SIG-M5 treated with dmso at 0.1 percent for 504 hours (cell line): Measurements from ENCODE around the gene PTPRN.
"Not testable (repeated sequence)": the region's sequence is repeated elsewhere in the genome, so short reads cannot be mapped to it uniquely, and the experiment has no call there.

ENCODE experiments used
- DNase-seq: peaks from one replicate; lab custom pipeline; 2025; ENCODE audit not compliant: unreplicated experiment; lab: John Stamatoyannopoulos, UW

PTPRN gene

DNA sequence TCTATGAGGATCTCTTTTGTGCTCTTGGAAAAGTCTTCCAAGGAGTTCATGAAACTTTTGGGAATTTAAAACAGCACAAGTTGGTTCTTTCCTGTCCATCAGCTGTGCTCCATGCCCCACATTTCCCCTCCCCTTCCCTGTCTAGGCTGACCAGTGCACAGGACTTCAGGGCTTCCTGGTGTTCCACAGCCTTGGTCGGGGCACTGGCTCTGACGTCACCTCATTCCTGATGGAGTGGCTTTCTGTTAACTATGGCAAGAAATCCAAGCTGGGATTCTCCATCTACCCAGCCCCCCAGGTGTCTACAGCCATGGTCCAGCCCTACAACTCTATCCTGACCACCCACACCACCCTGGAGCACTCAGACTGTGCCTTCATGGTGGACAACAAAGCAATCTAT is 38.2 kb downstream of the PTPRN start:
- DNase-seq, result no peak

DNA sequence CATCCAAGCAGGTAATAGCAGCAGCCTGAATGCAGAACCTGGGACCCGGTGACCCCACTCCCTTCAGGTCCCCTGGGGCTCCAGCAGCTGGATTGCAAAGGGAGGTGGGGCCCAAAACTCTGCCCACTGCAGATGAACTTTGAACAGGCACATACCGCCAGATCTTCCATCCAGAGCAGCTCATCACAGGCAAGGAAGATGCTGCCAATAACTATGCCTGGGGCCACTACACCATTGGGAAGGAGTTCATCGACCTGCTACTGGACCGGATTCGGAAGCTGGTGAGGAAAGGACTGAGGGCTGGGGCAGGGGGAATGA is 39.2 kb downstream of the PTPRN start:
- DNase-seq, result no peak

DNA sequence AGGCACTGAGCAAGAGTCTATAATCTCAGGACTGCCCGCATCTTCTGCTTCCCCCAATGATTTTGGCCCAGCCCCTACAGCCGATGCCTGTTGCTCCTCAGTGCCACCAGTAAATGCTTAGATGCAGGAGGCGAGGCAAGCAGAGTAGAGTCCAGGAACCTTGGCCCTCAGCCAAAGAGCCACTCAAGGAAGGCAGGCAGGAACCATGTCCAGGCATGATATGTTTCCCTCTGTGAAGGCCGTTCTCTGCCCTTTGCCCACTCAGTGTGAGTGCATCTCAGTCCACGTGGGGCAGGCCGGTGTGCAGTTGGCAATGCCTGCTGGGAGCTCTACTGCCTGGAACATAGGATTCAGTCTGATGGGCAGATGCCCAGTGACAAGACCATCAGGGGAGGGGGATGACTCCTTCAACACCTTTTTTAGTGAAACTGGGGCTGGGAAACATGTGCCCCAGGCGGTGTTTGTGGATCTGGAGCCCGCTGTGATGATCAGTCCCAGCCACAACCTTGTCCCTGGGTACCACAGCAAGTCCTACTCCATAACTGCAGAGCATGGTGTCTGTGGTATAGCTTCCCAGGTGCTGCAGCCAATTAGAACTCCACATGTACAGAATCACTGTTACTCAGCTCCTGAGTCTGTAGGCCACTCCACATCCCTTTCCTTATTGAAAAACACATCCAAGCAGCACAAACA is 39.7 kb downstream of the PTPRN start:
- no peak for DNase-seq

DNA sequence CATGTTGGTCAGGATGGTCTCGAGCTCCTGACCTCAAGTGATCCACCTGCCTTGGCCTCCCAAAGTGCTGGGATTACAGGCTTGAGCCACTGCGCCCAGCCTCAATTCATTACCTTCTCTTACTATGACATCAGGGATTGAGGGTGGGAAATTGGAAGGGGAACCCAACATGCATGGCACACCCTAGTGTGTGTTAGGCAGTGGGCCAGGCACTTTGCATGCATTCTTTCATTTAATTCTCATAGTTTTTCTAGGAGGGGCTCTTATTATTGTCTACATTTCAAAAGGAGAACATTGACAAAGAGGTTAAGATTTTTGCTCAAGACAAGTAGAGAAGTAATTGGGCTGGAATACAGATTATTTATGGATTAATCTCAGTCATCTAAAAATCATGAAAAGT is 40.9 kb downstream of the PTPRN start:
- no peak for DNase-seq

DNA sequence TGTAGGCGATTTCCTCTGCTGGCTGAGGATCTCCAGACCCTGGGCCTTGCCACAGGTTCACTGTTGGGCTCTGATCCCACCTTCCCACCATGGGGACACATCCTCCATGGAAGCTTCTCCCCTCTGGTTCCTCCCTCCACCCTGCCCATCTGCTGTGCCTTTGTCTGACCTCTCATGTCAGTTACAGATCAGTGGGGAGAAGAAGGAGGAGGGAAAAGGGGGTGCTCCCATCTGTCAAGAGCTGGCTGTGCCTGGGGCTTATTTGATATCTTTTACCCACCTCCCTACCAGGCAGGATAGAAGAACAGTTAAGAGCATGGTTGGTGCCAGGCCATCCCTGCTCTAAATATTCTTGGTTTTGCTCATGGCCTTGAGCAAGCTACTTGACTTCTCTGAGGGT is 42.3 kb downstream of the PTPRN start:
- DNase-seq, result no peak

DNA sequence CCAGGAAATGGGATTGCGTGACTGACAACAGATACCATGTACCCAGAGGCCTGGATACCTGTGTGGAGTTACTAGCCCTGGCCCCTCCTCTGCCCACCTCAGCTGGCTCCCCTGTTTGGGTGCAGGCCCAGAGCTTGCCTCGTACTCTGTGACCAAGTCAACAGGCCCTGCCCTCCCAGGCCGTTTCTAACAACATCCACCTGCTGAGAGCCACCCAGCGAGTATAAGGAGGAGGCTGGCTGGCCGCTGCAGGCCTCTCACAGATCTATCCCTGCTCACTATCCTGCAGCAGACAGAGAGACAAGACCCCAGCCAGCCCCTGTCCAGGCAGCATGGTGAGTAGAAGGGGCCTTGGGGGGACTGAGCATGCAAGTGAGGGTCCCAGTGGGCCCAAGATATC is 43.0 kb downstream of the PTPRN start:
- DNase-seq, result no peak

- no peak for DNase-seq
Measured at GRCh38 chr2:219261024-219261855, 48.0 kb downstream of the PTPRN start.

DNA sequence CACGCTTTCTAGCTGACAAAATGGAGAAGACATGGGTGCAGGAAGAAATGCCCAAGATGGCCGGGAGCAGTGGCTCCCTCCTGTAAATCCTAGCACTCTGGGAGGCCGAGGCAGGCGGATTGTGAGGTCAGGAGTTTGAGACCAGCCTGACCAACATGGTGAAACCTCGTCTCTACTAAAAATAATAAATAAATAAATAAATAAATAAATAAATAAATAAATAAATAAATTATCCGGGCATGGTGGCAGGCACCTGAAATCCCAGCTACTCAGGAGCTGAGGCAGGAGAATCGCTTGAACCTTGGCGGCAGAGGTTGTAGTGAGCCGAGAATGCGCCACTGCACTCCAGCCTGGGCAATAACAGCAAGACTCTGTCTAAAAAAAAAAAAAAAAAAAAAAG is 50.3 kb downstream of the PTPRN start:
- DNase-seq, result not testable (repeated sequence)

- DNase-seq, result peak; percentile 90
Measured at GRCh38 chr2:219254590-219255201, 54.5 kb downstream of the PTPRN start.

- DNase-seq, result peak; percentile 53
Measured at GRCh38 chr2:219253753-219254589, 55.2 kb downstream of the PTPRN start, which contains the start of gene TUBA4A. Gene TUBA4A (minus strand): TSS chr2:219253918. CDS start chr2:219253858, 60 bp downstream.

GRCh38 chr2:219252900-219253752 is 56.1 kb downstream of the PTPRN start, which contains the start of gene TUBA4B:
Gene TUBA4B (plus strand): TSS chr2:219253243. CDS start chr2:219253408, 165 bp downstream.
- peak; percentile 61 for DNase-seq

DNA sequence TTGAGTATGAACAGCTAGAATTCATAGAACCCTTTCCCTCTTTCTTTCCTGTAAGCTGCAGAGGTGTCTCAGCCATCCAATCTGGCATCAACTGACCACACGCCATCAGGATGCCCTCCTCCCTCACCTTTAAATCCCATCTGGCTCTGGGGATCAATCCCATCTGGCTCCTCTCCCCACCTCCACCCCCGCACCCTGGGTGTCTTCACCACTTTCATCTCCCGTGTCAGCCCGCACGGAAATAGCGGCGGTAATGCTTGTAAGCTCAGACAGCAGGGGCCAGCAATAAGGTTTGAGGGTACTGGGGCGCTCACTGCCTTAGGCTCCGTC is 56.7 kb downstream of the PTPRN start:
- DNase-seq, result no peak

DNA sequence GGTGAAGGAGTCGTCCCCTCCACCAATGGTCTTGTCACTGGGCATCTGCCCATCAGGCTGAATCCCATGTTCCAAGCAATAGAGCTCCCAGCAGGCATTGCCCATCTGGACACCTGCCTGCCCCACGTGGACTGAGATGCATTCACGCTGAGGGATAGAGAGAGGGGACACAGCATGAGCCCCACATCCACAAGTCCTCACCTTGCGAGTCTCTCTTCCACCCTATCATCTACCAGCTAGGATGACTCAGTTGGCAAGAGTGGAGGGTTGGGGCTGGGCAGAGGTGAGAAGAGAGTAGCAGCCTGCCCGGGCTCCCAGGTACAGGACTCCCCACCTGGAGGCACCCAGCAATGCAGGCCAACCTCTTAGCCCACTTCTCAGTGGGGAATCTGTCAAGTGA is 57.1 kb downstream of the PTPRN start:
- DNase-seq, result no peak

GRCh38 chr2:219251656-219252055 is 57.5 kb downstream of the PTPRN start:
- no peak for DNase-seq

DNA sequence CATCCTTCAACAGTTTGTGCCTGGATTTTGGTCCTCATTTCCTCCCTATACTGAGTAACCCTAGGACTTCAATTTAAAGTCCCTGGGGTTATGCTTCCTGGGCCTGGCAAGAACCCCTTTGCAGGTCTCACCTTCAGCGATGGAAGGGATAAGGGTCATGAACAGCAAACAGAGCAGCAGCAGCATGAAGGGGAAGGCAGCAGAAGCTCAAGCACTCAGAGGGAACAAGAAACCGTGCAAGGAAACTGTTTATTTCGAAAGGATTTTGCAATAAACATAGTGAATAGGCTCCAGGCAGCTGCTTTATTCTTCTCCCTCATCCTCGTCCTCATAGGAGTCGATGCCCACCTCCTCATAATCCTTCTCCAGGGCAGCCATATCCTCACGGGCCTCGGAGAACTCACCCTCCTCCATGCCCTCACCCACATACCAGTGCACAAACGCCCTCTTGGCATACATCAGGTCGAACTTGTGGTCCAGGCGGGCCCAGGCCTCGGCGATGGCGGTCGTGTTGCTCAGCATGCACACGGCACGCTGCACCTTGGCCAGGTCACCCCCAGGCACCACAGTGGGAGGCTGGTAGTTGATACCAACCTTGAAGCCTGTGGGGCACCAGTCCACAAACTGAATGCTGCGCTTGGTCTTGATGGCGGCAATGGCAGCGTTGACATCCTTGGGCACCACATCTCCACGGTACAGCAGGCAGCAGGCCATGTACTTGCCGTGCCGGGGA is 59.0 kb downstream of the PTPRN start:
- peak; percentile 84 for DNase-seq

- DNase-seq, result peak; percentile 66
Measured at GRCh38 chr2:219249203-219249980, 59.8 kb downstream of the PTPRN start.

DNA sequence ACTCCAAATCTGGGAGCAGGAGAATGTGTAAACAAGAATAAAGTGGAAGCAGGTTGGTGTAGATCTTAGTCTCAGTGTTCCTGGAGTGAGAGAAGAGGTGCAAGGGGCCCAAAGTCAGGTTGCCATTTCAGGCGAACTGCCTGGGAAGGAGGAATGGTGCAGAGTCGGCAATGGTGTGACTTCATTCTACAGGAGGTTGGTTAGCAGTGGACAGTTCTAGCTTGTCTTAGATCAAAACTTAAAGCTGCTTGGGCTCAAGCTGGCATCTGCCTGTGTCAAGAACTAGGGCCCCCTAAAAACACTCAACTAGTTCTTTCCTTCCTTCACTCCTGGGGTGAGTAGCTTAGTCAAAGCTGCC is 60.4 kb downstream of the PTPRN start:
- DNase-seq, result no peak

GRCh38 chr2:219247678-219248642 is 61.2 kb downstream of the PTPRN start:
- DNase-seq, result peak; percentile 33
